Kidney capillary endothelial cell (primary cell): Measurements from ENCODE around the gene KIAA1549.
"Not testable (repeated sequence)": the region's sequence is repeated elsewhere in the genome, so short reads cannot be mapped to it uniquely, and the experiment has no call there.

Experiments
- DNase-seq: peaks from one replicate; pipeline ENCODE4 v3.0.0-alpha.2; 2018; ENCODE audit warnings: low spot score

The KIAA1549 gene

DNA sequence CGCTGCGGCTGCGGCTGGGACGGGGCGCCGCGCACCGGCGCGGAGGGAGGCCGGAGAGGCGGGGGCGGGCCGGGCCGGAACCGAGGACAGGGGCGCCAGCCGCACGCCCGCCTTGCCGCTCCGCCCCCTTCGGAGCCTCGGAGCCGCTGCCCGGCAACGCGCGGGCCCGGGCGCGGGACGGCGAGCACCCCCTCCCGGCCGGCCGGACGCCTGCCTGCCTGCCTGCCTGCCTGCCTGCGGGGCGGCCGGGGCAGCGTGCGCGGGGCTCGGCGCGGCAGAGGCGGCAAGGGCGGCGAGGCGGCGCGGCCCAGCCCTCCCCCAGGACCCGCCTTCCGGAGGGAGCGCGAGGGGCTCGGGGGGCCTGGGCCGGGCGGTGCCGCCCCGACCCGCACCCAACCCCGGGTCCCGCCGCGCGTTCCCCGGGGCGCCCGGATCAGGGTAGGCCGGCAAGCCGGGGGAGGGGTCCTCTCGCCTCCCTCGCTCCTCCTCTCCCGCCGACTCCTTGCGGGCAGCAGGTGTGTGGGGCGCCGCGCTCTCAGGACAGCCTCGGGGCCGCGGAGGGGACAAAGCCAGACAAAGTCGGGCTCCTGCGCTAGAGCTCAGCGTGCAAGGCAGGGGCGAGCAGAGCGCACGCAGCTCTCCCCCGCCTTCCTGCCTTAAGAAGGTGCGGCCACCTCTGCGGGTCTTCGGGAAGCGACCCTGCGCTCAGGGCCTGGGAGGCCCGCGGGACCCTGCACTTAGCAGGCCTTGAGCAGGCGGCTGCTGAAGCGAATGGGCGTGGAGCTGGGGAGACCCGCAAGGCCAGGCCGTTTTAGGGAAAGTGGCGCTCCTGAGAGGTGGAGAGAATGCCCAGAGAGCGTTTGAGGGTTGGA, at the start of gene KIAA1549:
TSS of gene KIAA1549 (minus strand) at position 58 of the 872 bp plus-strand sequence. CDS start 120 bp downstream, outside the sequence.
- DNase-seq, result peak; percentile 55

DNA sequence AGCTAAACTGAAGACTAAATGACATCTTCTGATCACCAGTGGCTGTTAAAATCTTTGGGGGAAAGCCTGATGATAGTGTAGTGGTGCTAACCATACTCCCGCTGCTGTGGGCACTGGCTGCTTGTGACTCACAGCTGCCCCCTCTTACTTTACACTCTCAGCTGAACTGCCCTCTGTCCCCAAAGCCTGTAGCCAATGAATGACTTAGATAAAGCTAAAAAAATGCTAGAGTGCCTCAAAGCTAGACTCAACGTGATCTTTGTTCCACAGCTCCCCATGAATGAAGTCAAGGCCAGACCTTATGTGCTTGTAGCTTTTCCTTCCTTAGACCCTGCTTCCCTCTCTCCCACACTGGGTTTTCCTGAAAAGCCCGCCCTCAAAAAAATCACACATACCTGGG, 48.2 kb upstream of the KIAA1549 start:
- no peak for DNase-seq

DNA sequence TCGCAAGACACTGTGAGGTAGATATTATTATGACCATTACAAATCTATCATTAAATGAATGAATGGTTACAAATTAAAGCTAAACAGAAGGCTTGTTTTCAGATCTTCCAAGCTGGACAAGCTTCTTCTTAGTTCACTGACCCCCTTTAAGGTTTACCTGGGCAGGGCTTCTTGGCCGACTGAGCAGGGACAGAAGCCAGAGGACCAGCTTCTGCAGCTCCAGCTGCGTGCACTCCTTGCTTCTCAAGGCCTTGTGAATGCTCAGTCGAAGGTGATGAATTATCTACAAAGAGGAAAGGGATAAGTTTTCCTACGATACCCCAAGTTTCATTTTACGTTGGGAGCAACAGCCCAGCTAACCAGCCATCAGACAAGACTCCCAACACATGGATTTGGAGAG, 45.4 kb upstream of the KIAA1549 start:
- DNase-seq, result no peak

DNA sequence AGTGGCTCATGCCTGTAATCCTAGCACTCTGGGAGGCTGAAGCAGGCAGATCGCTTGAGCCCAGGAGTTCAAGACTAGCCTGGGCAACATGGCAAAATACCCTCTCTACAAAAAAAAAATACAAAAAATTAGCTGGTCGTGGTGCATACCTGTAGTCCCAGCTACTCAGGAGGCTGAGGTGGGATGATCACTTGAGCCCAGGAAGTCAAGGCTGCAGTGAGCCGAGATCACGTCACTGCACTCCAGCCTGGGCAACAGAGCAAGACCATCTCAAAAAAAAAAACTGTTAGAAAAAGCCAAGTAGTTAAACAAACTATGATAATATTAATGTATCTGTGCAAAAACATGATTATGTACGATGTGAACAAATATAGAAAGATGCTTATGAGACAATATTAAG, 44.7 kb upstream of the KIAA1549 start:
- not testable (repeated sequence) for DNase-seq

DNA sequence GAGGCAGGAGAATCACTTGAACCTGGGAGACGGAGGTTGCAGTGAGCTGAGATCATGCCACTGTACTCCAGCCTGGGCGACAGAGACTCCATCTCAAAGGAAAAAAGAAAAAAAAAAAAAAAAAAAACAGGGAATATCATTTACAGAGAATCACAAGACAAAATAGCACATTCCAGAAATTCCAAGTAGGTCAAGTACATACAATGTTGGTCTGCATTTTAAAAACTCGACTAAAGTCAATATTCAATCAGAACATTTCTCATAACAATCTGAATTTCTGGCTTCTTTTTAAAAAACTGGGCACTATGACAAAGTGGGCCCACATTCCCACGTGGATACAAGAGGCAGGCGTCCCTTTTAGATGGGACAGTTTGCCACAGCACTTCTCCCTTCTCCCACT, 41.9 kb upstream of the KIAA1549 start:
- DNase-seq, result no peak

DNA sequence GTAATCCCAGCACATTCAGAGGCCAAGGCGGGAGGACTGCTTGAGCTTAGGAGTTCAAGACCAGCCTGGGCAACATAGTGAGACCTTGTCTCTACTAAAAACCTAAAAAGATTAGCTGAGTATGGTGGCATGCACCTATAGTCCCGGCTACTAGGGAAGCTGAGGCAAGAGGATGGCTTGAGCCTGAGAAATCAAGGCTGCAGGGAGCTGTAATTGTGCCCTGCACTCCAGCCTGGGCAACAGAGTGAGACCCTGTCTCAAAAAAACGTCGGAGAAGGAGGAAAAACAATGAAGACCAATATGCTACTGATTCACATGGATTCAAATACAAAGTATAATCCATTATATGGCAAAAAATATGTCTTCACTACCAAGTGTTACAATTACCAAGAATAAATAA, 41.1 kb upstream of the KIAA1549 start:
- DNase-seq, result no peak

DNA sequence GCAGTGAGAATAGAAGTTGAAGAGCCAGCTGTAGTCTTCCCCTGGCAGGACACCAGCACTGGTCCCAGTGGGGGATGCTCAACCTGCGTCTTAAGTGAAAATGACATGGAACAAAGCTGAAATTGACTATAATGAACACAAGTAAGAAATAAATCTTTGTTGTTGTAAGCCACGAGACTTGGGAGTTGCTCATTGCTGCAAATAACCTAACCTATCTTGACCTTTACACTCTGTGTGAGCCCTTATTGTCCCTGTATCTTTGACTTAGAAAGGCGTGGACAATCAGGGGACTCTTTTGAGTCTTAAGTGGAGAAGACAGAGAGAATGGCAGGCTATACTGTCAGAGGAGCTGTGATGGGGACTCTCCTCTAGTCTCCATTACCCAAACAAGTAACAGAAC, 37.7 kb upstream of the KIAA1549 start:
- no peak for DNase-seq

DNA sequence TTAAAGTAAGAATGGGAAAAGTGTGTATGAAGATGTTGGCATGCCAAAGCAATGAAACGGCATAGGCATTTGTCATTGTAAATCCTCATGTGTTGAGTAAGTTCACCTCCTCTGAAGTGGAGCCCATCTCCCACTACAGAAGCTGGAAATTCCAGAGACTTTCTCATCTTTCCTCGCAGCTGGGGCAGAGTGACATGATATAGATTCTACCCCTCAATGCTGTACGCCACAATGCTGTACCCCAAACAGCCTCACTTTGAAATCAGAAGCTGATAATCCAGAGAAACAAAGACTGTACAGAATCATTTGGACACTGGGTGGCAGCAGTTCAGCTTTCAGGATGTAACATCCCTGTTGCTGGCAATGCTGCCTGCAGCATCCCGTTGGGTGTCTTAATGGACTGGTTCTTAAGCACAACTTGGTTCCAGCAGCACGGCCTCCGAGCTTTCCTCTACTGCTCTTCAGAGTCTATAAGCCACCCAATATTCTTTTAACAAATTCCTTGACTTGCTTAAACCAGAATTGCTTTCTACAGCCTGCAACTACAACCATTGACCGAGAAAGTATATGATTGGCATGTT, 35.8 kb upstream of the KIAA1549 start:
- DNase-seq, result peak; percentile 52

DNA sequence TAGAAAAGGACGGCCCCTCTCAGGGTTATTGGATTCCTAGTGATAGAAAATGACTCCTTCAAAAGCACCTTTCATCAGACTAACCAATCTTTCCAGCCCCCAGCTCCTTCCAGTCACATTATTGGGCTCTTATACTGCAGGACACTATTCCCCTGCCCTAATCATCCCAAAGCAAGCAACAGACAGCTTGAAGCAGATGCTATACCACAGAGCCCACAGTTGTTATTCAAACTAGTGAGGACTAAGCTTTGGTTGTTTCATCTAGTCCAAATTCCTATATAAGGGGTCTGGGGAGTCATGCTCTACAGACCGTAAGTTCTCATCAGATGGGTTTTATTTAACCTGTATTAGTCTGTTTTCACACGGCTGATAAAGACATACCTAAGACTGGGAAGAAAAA, 30.2 kb upstream of the KIAA1549 start:
- no peak for DNase-seq

DNA sequence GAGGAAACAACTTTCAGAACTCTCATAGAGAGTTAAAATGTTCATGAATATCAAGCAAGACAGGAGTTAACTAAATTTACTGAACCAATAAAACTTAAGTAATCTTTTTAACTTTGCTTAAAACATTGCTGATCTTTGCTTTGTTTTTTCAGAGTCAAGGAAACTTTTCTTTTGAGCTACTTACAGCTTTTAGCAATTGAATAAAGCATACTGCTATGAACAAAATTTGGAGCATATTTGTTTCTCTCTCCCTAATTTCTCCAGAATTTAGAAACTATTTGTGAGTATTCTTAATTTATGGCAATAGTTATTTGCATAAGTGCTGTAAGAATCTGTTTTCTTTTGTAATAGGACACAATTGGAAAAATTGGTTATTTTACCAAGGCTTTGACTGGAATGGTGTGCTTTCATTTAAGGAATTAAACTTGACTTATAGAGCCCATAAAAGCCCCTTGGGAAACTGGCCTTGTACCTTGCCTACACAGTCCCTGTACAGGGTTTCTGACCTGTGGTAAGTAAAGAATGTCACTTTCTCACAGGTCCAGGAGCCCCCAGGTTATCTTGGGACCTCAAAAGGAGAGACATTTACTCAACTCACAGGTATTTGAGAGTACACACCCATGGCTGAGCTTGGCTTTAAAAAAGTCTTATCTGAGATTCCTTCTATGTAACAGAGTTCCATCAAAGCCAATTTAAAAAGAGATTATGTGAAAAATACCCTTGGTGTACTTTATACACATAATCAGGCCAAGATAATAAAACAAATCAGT, 23.3 kb upstream of the KIAA1549 start:
- DNase-seq, result no peak

DNA sequence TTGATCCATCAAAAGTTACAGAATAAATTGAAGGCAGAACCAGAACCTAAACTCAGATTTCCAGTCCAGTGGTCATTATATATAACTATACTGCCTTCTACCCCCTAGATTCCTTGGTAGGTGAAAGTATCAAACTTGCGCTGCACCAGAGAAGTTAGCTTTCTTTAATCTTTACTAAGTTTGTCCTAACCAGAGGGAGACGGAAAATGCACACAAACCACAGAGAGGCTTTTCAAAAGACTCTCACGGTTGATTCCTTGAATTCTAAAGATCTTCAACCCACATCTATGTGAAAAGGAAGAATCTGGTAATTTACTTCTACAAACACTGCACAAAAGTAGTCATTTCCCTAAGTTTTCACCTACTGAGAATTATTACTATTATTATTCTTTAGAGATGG, 18.2 kb upstream of the KIAA1549 start:
- no peak for DNase-seq

DNA sequence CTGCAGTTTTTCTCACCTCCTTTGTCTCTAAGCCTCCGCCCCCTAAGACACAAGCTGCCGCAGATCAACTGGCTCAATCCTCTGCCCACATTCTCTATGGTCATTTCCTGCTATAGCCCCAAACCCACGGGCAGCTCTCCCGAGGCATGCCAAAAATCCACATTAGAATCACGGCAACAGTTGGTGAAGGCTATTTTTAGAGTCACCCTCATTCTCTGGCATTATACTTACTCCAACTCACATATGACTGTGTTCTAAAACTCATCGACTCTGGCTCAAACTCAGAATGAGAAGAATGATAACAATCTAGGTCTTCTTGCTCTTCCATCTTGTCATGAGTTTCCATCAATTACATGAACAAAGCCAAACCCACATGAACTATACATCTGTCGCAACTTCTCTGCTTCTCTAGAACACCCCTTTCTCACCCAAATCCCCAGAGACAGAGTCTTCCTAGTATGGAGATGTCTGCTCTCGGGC, 10.9 kb upstream of the KIAA1549 start:
- no peak for DNase-seq

DNA sequence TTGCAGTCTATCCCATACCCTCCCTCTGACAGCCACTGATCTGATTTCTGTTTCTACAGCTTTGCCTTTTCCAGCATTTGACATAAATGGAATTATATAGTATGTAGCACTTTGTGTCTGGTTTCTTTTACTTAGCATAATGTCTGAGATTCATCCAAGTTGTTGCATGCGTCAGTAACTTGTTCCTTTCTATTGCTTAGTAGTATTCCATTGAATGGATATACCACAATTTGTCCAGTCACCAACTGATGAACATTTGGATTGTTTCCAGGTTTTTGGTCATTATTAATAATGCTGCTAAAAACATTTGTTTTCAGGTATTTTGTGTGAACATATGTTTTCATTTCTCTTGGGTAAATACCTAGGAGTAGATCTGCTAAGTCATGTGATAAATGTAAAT, 6.5 kb upstream of the KIAA1549 start:
- no peak for DNase-seq

DNA sequence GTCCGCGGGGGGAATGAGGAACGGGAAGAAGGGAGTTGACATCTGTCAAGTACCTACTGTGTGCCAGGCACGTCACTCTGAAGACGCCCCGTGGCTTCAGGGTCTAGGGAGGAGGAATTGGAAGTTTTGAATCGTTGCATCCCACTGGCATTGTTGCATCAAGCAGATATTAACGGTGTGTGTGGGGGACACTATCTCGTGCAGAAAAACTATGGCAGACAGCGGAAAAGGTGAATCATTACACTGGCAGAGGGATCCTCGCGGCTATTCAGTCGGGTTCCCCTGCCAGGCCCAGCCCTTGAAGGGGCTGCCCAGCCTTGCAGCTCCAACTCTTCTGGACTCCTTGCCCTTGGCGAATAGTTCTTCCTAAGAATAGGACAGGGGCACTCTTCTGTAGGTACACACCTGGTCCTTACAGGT, 1.0 kb upstream of the KIAA1549 start:
- no peak for DNase-seq

DNA sequence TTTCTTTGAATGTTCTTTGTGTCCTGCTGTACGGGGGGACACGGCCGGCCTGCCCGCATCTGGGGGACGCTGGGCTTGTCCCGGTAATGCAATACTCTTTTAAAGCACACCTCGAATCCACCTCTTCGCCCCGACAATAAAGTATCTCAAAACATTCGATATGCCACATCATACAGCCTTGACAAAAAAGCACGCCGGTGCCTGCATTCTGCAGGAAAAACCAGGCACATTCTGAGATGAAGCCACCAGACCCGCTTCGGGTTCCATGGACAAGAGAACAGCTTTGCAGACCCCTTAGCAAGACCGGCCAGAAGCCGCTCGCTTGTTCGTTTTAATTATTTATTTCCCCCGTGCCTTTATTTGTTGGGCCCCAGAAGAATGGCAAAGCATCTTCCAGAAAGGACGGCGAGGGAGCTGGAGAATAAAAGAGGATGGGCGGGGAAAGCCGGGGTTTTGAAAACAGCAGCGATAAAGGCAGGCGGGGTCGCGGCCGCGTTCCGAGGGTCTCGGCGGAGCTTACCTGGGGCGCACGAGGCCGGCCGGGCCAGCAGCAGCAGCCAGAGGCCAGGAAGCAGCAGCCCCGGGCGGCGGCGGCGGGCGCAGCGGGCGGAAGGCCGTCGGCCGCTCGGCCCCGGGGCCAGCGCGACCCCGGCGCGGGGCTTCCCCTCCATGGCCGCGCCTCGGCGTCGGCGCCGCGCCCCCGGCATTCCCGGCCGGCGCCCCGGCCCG, 462 bp downstream of the KIAA1549 start:
- DNase-seq, result no peak

DNA sequence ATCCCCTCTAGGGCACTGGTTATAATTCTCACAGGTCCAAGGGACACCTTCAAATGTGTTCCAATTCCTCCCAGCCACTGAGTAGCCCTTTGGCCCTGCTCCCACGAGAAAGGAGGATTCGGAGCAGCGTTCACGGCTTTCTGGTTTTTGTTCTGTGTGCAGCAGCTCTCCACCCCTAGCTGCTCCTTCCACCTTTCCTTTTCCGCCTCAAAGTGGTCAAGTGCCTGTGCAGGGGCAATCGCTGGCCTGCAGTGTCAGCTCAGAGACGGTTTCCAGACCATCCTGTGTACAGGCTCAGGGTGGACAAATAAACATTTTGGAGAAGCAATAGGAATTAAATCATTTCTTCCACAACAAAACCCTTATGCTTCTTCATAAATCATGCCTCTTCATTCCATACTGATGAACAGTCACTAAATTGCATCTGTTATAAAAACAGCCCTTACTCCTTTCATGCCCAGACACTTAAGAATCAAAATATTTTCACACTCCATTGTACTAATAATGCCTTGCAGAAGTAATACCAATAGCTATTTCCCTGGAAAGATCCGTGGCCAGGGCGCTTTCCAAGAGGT, 1.1 kb downstream of the KIAA1549 start:
- no peak for DNase-seq

DNA sequence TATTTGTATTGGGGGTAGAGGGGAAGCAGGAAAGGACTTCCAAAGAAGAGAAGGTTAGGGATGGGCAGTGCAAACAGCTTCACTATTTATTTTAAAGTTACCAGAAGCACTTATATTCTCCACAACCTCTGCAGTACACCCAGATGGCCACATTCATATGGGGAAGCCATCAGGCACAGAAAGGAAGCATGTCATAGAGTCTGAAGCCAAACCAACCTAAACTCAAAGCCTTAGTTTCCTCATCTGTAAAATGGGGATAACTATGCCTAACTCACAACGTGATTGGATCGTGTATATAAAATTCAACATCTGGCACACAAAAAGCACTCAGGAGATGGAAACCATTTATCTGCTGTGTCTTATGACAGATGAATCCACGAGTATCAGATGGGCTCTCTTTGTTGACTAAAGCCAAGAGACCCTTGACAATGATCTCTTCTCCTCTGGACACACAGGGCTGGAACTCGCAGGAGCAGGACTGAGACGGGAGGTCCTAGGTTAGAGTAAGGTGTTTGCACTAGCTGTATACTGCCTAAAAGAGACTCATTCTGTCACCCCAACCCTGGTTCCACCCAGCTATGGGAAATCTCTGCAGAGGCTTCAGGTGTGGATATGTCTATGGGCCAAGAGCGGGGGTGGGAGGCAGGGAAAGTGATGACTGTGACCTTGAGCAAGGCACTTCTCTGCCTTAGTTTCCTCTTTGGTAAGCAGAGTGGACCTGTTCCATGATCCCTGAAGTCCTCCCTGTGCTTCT, 1.8 kb downstream of the KIAA1549 start:
- no peak for DNase-seq

DNA sequence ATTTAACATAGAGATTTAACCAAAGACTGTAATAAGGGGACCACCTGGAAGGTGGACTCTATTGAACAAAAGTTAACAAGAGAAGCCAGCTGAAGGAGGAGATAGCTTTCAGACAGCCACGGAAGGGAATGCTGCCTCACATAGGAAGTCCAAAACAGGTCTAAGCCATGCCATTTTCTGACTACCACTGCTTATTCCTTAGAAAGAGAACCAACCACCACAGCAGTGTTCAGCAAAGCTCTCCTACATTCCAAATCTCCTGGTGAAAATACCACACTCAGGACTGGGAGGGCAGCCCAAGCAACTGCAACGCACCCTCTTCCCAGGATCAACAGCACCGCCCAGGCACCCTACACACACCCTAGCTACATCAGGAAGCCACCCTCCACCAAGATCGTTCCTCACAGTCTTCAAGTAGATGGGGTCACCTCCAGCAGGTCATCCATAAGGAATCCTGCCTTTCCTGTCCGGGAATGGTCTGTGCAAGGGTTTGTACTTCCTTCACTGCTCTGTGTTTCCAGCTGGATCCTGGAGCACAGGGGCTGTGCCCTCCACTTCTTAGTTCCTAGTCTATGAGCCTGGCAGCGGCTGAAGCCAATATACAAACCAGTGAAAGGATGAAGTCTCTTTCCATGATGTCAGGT, 2.5 kb downstream of the KIAA1549 start:
- no peak for DNase-seq

DNA sequence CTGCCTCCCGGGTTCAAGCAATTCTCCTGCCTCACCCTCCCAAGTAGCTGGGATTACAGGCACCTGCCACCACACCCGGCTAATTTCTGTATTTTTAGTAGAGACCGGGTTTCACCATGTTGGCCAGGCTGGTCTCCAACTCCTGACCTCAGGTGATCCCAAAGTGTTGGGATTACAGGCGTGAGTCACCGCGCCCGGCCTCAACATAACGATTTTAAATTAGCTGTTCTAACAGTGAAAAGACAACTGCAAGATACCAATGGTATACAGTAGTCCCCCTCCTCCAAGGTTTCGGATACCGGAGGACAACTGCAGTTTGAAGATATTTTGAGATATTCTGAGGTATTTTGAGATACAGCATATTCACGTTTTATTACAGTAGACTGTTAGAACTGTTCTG, 5.0 kb downstream of the KIAA1549 start:
- DNase-seq, result not testable (repeated sequence)

DNA sequence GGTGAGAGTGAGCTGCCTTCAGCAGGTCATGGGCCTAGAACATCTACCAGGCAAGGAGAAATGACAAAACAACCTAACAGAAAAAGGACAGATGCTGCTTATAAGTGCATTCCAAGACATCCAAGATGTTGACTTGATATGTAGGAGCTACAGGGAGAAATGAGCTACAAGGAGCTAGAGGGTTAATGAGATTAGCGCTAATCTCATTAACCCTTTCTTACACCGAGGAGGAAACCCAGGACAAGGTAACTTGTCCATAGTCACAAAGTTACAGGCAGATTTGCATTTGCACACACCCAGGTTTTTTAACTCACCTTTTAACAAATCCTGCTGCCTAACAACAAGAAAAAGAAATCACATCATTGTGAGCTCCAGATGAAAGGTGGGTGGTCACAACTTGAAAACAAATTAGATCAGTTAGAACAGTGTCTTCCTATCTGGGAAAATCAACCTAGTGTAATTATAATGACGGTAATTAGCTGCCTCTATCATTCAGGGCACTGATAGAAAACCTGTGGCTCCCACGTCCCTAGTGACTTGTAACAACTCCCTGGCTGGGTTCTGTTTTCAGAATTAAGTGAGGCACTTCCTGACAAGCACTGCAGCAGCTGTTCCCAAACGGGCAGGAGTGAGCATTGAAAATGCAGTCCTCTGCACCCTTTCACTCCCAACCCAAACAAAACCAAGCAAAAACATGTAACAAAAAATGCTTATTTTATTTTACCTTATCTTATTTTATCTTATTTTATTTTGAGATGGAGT, 5.7 kb downstream of the KIAA1549 start:
- DNase-seq, result no peak
